Spleen (tissue), 7 donors: ENCODE measurements around the gene MCM8.

Experiments used
- POLR2A ChIP-seq, 3 donors: fragments of 450-650 bp; IDR thresholded peaks; one replicate each; pipeline ENCODE4 v1.5.1; 2017; ENCODE audit warnings: antibody characterized with exemption in 3 of 3, mild to moderate bottlenecking in 1 of 3
- TF ChIP-seq, protein P1 (sequence below), 11 experiments: fragments of 200-600 bp in 7 of 11; fragments of 450-650 bp in 4 of 11; sonication (generic) in 4 of 11; IDR thresholded peaks in 8 of 11; conservative IDR thresholded peaks in 3 of 11; 1 replicate in 7 of 11; 2 replicates in 4 of 11; pipeline versions ENCODE4 v1.4.0 to v1.8.0; 2016 to 2021; ENCODE audit warnings: antibody characterized with exemption in 11 of 11, inconsistent platforms in 4 of 11, mild to moderate bottlenecking in 1 of 11
- donor health status: DM: no; HTN: no; CAD: no; lungs with moderate emphysema.
- donor health status: DM: no; HTN: no; CAD: no.
- donor health status: DM: no; HTN: no; CAD: no.

DNA sequence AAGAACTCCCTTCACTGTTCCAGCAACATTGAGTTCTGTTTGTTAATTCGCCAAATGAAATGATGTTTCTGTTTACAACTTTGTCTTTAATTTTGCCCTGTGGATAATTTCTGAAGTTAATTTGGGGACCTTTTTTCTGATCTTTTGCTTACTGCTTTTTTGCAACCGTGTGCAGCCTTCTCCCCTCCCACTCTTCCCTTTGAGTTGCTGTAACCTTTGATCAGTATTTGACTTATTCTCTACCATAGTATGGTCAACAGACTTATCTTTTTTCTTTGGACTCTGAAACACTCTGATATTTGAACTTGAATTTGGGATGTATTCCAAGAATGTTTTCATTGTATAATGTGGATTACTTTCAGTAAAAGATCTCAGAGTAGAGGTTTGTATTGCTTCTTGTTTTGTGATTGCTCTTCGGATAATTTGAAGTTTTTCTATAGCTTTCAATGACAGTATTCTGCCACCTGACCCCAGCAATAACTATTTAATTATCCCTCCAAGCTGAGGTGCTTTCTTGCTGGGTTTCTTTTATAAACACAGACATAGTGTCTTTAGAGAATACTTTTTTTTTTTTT lies 57.2 kb downstream of the MCM8 start:
- TF ChIP-seq, protein P1, sequence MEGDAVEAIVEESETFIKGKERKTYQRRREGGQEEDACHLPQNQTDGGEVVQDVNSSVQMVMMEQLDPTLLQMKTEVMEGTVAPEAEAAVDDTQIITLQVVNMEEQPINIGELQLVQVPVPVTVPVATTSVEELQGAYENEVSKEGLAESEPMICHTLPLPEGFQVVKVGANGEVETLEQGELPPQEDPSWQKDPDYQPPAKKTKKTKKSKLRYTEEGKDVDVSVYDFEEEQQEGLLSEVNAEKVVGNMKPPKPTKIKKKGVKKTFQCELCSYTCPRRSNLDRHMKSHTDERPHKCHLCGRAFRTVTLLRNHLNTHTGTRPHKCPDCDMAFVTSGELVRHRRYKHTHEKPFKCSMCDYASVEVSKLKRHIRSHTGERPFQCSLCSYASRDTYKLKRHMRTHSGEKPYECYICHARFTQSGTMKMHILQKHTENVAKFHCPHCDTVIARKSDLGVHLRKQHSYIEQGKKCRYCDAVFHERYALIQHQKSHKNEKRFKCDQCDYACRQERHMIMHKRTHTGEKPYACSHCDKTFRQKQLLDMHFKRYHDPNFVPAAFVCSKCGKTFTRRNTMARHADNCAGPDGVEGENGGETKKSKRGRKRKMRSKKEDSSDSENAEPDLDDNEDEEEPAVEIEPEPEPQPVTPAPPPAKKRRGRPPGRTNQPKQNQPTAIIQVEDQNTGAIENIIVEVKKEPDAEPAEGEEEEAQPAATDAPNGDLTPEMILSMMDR (IDR thresholded peaks at IDR 0.05 in 8 of 11, conservative IDR thresholded peaks at IDR 0.05 in 3 of 11) = no peak
- TF ChIP-seq POLR2A (IDR thresholded peaks at IDR 0.05) = no peak
